Left cardiac atrium (tissue), 4 donors: ENCODE measurements around the gene KCNG4. TPM values are rescaled to one million over a fixed set of nuclear protein-coding genes. Genes with fewer than 3 reads are reported as not detected.

Experiments used
- ATAC-seq, 2 donors: fragments of 200-7000 bp; cut with Tn5 transposase; one replicate each; pipeline ENCODE4 v1.9.1; 2020; ENCODE audit warnings: mild to moderate bottlenecking in 2 of 2, moderate library complexity in 2 of 2
- DNase-seq: peaks from one replicate; pipeline ENCODE4 v3.0.0-alpha.2; 2020
- intact Hi-C, 2 donors: fragments of 100-400 bp; cut with DNase I; formaldehyde crosslinking; loops; one replicate each; pipeline versions ENCODE4 v1.14.1 to v1.15.1; 2022 to 2023
- total RNA-seq, 2 donors: library from RNA; stranded (reverse); fragmentation: NEBNext Ultra II Directional; extraction: Animal tissue kit (Norgen Biotek cat#: 25700); gene quantifications; one replicate each; pipeline ENCODE4 v1.2.1, GENCODE V29; 2021
- donor health status: DM: no; HTN: yes; CAD: no.
- donor health status: DM: no; HTN: yes; CAD: no; lungs with severe emphysema.
- donor health status: DM: yes; HTN: yes; CAD: no.
- donor health status: Dilated cardiomyopathy.

The KCNG4 gene
- total RNA-seq, 2 donors from 2014 or later = not detected

DNA sequence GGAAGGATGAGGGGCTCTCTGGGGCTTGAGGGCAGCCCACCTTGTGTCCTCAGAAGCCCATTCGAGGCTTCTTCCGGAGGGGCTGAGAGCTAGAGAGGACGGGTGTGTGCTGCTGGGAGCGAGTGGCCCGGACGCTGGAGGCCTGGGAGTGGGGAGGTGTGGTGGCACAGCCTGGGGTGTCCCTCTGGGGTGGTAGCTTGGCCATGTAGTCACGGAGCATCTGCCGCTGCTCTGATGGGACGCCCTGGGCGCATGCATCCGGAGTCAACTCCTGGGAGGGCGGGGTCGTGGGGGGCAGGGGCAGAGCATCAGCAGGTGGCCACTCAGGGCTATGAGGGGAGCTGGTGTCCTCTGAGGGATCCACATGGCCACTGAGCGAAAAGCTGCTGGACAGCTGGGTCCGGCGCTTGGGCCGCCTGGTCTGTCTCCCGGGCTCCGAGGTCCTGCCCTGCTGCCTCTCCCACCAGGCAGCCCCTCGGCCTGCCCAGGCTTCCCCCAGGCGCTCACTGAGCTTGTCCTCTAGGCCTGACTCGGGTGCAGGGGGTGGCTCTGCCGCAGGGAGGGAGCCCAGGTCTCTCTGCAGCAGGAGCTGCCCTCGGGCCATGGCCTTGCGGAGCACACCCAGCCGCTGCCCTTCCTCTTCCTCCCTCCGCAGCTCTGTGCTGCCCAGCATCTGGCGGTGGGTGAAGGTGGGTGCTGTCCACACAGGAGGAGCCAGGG, 60.8 kb downstream of the KCNG4 start:
- intact Hi-C loops = loop anchor here in 1 of 2 donors (5.0 kb wide), 2 partner anchors 92 to 207 kb away; no protein-coding TSS in a partner anchor
- DNase-seq (no peak), ATAC-seq (no peak)

DNA sequence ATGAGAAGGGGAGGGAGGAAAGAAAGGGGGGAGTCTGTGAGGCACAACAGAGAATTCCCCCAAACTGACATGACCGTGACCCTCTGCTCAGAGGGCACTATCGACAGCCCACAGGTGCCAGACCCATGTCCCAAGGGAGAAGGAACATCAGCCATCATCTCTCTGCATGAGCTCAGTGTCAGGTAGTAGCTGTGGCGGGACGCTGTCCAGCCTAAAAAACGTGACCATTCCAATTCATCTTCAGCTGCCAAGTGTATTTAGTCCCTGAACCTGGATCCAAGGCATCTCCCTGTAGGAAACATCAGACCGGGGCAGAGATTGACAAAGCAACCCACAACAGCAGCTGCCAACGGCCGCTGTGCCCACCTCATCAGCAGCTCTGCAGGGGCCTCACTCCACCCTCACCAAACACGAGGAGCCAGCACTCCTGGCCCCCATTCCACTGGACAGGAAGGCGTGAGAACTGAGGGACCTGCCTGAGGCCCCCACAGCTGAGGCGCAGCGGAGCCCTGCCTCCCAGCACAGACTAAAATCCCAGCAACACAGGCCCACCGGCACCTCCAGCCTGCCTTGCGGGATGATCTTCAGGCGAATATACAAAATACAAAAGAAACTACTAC, 61.6 kb downstream of the KCNG4 start:
- intact Hi-C loops = loop anchor here in 1 of 2 donors (5.0 kb wide), 2 partner anchors 91 to 206 kb away; no protein-coding TSS in a partner anchor
- no peak for DNase-seq
- no peak for ATAC-seq

DNA sequence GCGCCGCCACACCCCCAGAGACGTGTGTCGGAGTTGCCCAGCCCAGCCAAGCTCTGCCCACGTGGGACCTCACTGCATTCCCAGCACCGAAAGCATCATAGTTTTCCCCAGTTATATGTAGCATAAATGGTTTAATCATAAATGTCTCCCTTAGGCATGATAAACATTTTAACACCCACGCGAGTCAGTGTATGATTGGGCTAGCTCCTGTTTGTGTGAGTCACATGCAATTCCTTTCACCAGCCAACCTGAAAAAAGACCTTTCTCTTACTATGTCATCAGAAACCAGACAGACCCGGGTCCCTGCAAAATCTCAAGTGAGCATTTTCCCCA, 62.1 kb downstream of the KCNG4 start:
- intact Hi-C loops = loop anchor here in 1 of 2 donors (5.0 kb wide), 2 partner anchors 90 to 205 kb away; no protein-coding TSS in a partner anchor
- no peak for DNase-seq
- peak in 1 of 2 donors; percentile 22 for ATAC-seq

DNA sequence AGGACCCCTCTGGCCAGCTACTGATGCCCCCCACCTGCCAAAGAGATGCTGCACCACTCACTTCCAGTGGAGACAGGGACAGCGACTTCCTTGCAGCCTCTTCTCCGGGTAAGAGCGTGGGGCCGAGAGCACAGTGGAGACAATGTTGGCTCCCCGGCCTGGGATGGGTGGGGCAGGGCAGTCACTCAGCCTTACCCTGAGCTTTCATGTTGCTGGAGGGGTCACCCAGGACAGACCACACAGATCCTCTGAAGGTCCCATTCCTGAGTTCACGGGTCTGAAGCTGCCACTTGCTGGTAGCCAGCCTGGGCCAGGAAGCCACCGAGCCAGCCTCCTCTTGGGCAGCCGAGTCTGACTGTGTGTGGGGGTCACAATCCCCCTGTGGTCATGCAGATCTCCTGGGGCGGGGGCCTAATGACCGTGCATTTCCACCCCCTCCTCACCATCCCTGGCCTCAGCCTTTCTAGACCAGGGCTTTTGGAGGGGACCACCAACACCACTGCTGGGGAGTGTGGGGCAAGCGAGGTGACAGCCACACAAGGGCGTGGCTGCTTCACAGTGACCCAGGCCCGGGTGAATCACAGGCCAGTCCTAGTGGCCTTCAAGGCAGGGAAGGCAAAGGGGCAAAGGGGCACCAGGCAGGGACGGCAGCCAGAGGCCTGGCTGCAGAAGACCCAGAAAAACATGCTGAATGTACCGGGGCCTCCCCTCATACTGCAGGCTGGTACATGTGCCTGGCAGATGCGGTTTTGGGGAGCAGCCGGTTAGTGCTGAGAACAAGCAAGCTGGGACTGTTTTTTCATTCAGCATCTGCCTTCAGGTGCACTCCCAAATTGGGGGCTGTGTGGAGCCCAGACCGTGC, 63.4 kb downstream of the KCNG4 start:
- DNase-seq (no peak), ATAC-seq (peak in 1 of 2 donors; percentile 16)

DNA sequence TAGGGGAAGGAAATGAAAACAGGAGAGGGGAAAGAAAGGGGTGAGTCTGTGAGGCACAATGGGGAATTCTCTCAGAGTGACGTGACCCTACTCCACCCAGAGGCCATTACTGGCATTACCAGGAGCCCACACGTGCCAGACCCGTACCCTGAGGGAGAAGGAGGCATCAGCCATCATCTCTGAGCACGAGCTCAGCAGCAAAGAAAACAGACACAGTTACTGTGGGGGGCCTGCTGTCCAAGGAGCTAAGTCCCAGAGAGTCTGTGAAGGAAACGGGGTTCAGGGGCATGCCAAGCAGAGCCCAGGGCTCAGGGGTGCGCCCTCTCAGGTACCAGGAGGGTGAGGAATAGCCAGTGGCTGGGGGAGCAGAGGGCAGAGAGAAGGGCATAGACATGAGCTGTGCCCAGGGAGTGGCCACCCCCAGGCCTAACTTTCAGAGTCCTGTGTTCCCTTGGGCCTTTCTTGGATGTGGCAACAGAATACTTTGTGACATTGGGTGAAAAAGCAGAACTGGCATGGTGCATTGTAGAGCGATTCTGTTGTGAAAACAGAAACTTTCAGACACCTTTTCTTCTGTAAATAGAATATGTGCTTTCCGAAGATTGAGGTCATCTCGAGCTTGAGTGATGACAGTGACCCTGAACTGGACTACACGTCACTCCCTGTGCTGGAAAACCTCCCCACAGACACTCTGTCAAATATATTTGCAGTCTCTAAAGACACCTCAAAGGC, 64.3 kb downstream of the KCNG4 start:
- ATAC-seq (peak; percentile 75 to 76), DNase-seq (peak; percentile 69)
- intact Hi-C loops = loop anchor here in 1 of 2 donors (5.0 kb wide), 2 partner anchors 88 to 203 kb away; no protein-coding TSS in a partner anchor

More for the DNA sequence above, 63.4 kb downstream of the KCNG4 start:
- intact Hi-C loops = loop anchor here in 1 of 2 donors (5.0 kb wide), 2 partner anchors 89 to 204 kb away; no protein-coding TSS in a partner anchor

DNA sequence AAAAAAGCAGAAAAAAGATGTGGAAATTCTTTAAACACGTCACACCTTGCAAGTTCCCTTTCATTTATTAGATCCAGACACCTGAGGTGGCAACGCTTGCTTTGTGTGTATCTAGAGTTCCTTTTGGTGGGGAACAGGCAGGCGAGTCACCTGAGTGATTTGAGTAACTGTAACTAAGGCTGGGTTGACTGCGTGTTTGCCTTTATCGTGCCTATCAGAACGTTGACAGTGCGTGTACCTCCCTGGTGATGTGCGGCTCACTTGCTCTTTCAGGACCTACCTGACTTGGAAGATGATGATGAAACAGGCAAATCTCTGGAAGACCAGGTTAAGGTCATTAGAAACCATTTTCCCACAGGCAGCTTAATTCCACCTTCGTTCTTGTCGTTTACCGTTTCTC, 65.4 kb downstream of the KCNG4 start:
- ATAC-seq (no peak), DNase-seq (no peak)
- intact Hi-C loops = loop anchor here in 1 of 2 donors (5.0 kb wide), 1 partner anchor 217 kb away; no protein-coding TSS in a partner anchor

DNA sequence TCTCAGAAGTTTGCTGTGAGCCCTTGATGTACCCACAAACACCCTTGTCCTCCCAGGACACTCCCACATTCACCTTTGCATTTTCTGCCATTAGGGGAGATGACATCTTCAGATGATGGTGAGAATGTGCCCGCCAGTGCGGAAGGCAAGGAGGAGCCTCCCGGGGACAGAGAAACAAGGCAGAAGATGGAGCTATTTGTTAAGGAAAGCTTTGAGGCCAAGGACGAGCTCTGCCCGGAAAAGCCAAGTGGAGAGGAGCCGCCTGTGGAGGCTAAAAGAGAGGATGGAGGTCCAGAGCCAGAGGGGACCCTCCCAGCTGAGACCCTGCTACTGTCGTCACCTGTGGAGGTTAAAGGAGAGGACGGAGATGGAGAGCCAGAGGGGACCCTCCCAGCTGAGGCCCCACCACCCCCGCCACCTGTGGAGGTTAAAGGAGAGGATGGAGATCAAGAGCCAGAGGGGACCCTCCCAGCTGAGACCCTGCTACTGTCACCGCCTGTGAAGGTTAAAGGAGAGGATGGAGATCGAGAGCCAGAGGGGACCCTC, 70.0 kb downstream of the KCNG4 start:
- intact Hi-C loops = loop anchor here in 1 of 2 donors (5.0 kb wide), 1 partner anchor 213 kb away; no protein-coding TSS in a partner anchor

More for the DNA sequence above, 70.0 kb downstream of the KCNG4 start:
- ATAC-seq = no peak
- no peak for DNase-seq

Other genes with a start within 250 kb of the KCNG4 start
- not detected for gene SLC38A8, start 197.2 kb downstream of the KCNG4 start, total RNA-seq
- 10 to 100 TPM; 71.5 to 93.6 TPM for gene MBTPS1, start 123.1 kb downstream of the KCNG4 start, total RNA-seq
- 10 to 100 TPM; 21.6 to 34.1 TPM for gene HSDL1, start 94.8 kb downstream of the KCNG4 start, total RNA-seq
- gene DNAAF1, start 94.7 kb downstream of the KCNG4 start, total RNA-seq = not detected
- gene TAF1C, start 53.0 kb downstream of the KCNG4 start, total RNA-seq = 10 to 100 TPM; 27.9 to 33.6 TPM
- under 1 TPM in 1 of 2 donors, not detected in 1; 0.59 TPM for gene ADAD2, start 48.9 kb downstream of the KCNG4 start, total RNA-seq
- gene WFDC1, start 54.9 kb upstream of the KCNG4 start, total RNA-seq = 1 to 10 TPM; 1.9 to 2.5 TPM
- gene ATP2C2, start 128.5 kb upstream of the KCNG4 start, total RNA-seq = not detected